K562 (cell line): Measurements from ENCODE around the gene PTPRT. TPM values are rescaled to one million over a fixed set of nuclear protein-coding genes. Genes with fewer than 3 reads are reported as not detected.

Experiments used
- ATAC-seq: fragments of 200-7000 bp; cut with Tn5 transposase; 3 replicates; pipeline ENCODE4 v1.9.1; 2020; ENCODE audit warnings: moderate library complexity
- BruUV-seq: library from RNA; stranded (reverse); fragments of 400-500 nt; replicated peaks from 2 replicates; lab custom pipeline; 2021; lab: Mats Ljungman, UMichigan
- CTCF ChIA-PET: fragments of 300-600 bp; formaldehyde crosslinking; extraction: SDS; loops from one replicate; lab custom pipeline; 2021; ENCODE audit warnings: low intra/inter-chr PET ratio; lab: Yijun Ruan, JAX
- POLR2A ChIA-PET: fragments of 300-600, 350-650 bp; sonication (Branson Sonifier 250); formaldehyde crosslinking; extraction: SDS; loops from one replicate; lab custom pipeline; 2021; ENCODE audit warnings: antibody characterized with exemption, inconsistent platforms; lab: Yijun Ruan, JAX
- DNase-seq, 4 experiments: peaks; one replicate each; pipeline versions ENCODE4 v3.0.0 to v3.0.0-alpha.2; 2011 to 2018; ENCODE audit warnings: low spot score in 3 of 4, mixed read lengths in 3 of 4; ENCODE audit errors: extremely low read depth in 1 of 4
- FAIRE-seq: peaks from 2 replicates; lab custom pipeline; 2011; peaks lifted over from hg19 to GRCh38; lab: Jason Lieb, UNC
- H2AFZ ChIP-seq: 2 replicates; pipeline ENCODE4 v1.6.0; 2011; ENCODE audit warnings: low read depth, low read length, control low read depth, inconsistent platforms
- H3K27ac ChIP-seq: fragments of 200-600 bp; 3 replicates; pipeline ENCODE4 v1.8.0; 2011; ENCODE audit warnings: low read depth, mild to moderate bottlenecking, control low read depth, inconsistent platforms, low read length, moderate library complexity, mixed read lengths; ENCODE audit errors: extremely low read depth
- H3K27me3 ChIP-seq, 2 experiments: fragments of 300-600 bp in 1 of 2; 2 replicates in 1 of 2; 3 replicates in 1 of 2; pipeline versions ENCODE4 v1.6.0 to v1.8.0; 2011; ENCODE audit warnings: inconsistent platforms in 2 of 2, low read length in 2 of 2, mild to moderate bottlenecking in 1 of 2, mixed read lengths in 1 of 2, moderate library complexity in 1 of 2; ENCODE audit not compliant: control insufficient read depth in 2 of 2, insufficient read depth in 2 of 2
- H3K36me3 ChIP-seq: fragments of 300-600 bp; 3 replicates; pipeline ENCODE4 v1.8.0; 2011; ENCODE audit warnings: mild to moderate bottlenecking, low read length, inconsistent platforms; ENCODE audit not compliant: control insufficient read depth, insufficient read depth
- H3K4me1 ChIP-seq, 2 experiments: fragments of 200-600 bp in 1 of 2; replicated peaks in 1 of 2; 2 replicates in 1 of 2; 3 replicates in 1 of 2; pipeline versions ENCODE4 v1.5.1 to v1.8.0; 2011; ENCODE audit warnings: inconsistent platforms in 2 of 2, low read length in 2 of 2, mild to moderate bottlenecking in 1 of 2, mixed read lengths in 1 of 2, moderate library complexity in 1 of 2; ENCODE audit not compliant: control insufficient read depth in 2 of 2, insufficient read depth in 2 of 2
- H3K4me2 ChIP-seq: 2 replicates; pipeline ENCODE4 v1.6.1; 2011; ENCODE audit warnings: low read length, control low read depth, inconsistent platforms, mixed read lengths; ENCODE audit not compliant: insufficient read depth
- H3K4me3 ChIP-seq: fragments of 200-600 bp; sonication (generic), shearing (Covaris generic); 2 replicates; pipeline ENCODE4 v1.5.1; 2016; ENCODE audit warnings: control low read depth, inconsistent platforms
- H3K79me2 ChIP-seq: fragments of 200-600 bp; 3 replicates; pipeline ENCODE4 v1.8.0; 2011; ENCODE audit warnings: low read length, inconsistent platforms; ENCODE audit not compliant: control insufficient read depth, insufficient read depth
- H3K9ac ChIP-seq, 2 experiments: 2 replicates each; pipeline versions ENCODE4 v1.6.0 to v1.6.1; 2011; ENCODE audit warnings: low read depth in 2 of 2, low read length in 2 of 2, control low read depth in 1 of 2, inconsistent platforms in 1 of 2, mild to moderate bottlenecking in 1 of 2, mixed read lengths in 1 of 2; ENCODE audit not compliant: insufficient read depth in 1 of 2
- H3K9me1 ChIP-seq: one replicate; pipeline ENCODE4 v1.6.0; 2011; ENCODE audit warnings: inconsistent platforms, mild to moderate bottlenecking, low read length, moderate library complexity; ENCODE audit not compliant: control insufficient read depth, insufficient read depth
- H3K9me3 ChIP-seq: replicated peaks from 2 replicates; pipeline ENCODE4 v1.5.1; 2011; ENCODE audit warnings: low read depth, low read length, inconsistent platforms; ENCODE audit not compliant: control insufficient read depth, insufficient read depth
- H4K20me1 ChIP-seq: replicated peaks from 2 replicates; pipeline ENCODE4 v1.6.1; 2011; ENCODE audit warnings: low read length, inconsistent platforms, mixed read lengths; ENCODE audit not compliant: control insufficient read depth, insufficient read depth
- ARNT ChIP-seq, 2 experiments: fragments of 450-650 bp; IDR thresholded peaks; 2 replicates each; pipeline ENCODE4 v1.6.1; 2016; ENCODE audit warnings: mild to moderate bottlenecking in 1 of 2
- CBX5 ChIP-seq: IDR thresholded peaks from 2 replicates; pipeline ENCODE4 v1.6.1; 2014; ENCODE audit warnings: low read depth, borderline replicate concordance
- KAT2B ChIP-seq: IDR thresholded peaks from one replicate; pipeline ENCODE4 v1.6.1; 2012; ENCODE audit warnings: low read depth, mild to moderate bottlenecking, control low read depth, inconsistent platforms, low read length, moderate library complexity
- L3MBTL2 ChIP-seq: fragments of 450-650 bp; IDR thresholded peaks from 2 replicates; pipeline ENCODE4 v1.6.1; 2016; ENCODE audit warnings: mild to moderate bottlenecking, moderate library complexity
- MYC ChIP-seq, 2 experiments: fragments of 250-450 bp in 1 of 2; sonication (Bioruptor Pico) in 1 of 2; IDR thresholded peaks; 2 replicates each; pipeline versions ENCODE4 v1.5.1 to v1.6.1; 2012 to 2021; ENCODE audit warnings: low read depth in 2 of 2, borderline replicate concordance in 1 of 2, improper control_type of control experiment in 1 of 2, low read length in 1 of 2, mild to moderate bottlenecking in 1 of 2, moderate library complexity in 1 of 2
- SAP30 ChIP-seq: fragments of 200-600 bp; sonication (generic); IDR thresholded peaks from 2 replicates; pipeline ENCODE4 v1.6.1; 2012; ENCODE audit warnings: borderline replicate concordance, low read depth, mild to moderate bottlenecking, moderate library complexity, low read length, control low read depth, inconsistent platforms; ENCODE audit not compliant: insufficient read depth, poor library complexity, severe bottlenecking
- TFAM ChIP-seq: fragments of 250-450 bp; sonication (Bioruptor Pico); conservative IDR thresholded peaks from 2 replicates; pipeline ENCODE4 v1.5.0; 2021; ENCODE audit warnings: mild to moderate bottlenecking, moderate library complexity
- ZC3H8 ChIP-seq: fragments of 450-650 bp; IDR thresholded peaks from 2 replicates; pipeline ENCODE4 v1.6.1; 2017
- ZFP36 ChIP-seq: fragments of 150-350 bp; IDR thresholded peaks from 2 replicates; pipeline ENCODE4 v1.6.1; 2018; ENCODE audit warnings: low read length, low read depth; ENCODE audit not compliant: partially characterized antibody
- ZNF174 ChIP-seq: fragments of 250-450 bp; sonication (Bioruptor Pico); IDR thresholded peaks from 2 replicates; pipeline ENCODE4 v1.4.0; 2020; ENCODE audit warnings: mild to moderate bottlenecking
- ZNF347 ChIP-seq: fragments of 450-650 bp; formaldehyde crosslinking; IDR thresholded peaks from 2 replicates; pipeline ENCODE4 v1.4.0; 2020; ENCODE audit warnings: low read depth, mild to moderate bottlenecking, moderate library complexity
- ZNF668 ChIP-seq: fragments of 250-450 bp; sonication (Bioruptor Pico); IDR thresholded peaks from 2 replicates; pipeline ENCODE4 v1.8.0; 2022; ENCODE audit warnings: mild to moderate bottlenecking, inconsistent platforms
- ZNF696 ChIP-seq: fragments of 250-450 bp; sonication (Bioruptor Pico); conservative IDR thresholded peaks from 2 replicates; pipeline ENCODE4 v1.4.0; 2020; ENCODE audit warnings: mild to moderate bottlenecking, moderate library complexity
- ZNF707 ChIP-seq: fragments of 250-450 bp; sonication (Bioruptor Pico); conservative IDR thresholded peaks from 2 replicates; pipeline ENCODE4 v1.8.0; 2022; ENCODE audit warnings: inconsistent platforms, mild to moderate bottlenecking, moderate library complexity
- WGBS: fragments of 100-300 bp; shearing (Covaris generic); methylation state at CpG from one replicate; pipeline ENCODE4 v1.1.6; 2016; ENCODE audit warnings: low coverage, mixed read lengths; ENCODE audit not compliant: insufficient coverage; ENCODE audit errors: missing lambda C conversion rate; 5-methylcytosine and 5-hydroxymethylcytosine counted together
- in situ Hi-C: fragments of 300-500 bp; cut with MboI; formaldehyde crosslinking; loops from 4 replicates; pipeline ENCODE4 v1.15.0; 2018; ENCODE audit warnings: inconsistent platforms, mixed read lengths
- intact Hi-C: fragments of 100-400 bp; cut with micrococcal nuclease; formaldehyde crosslinking; loops from 2 replicates; pipeline ENCODE4 v1.14.2; 2022
- polyA plus RNA-seq, 8 experiments: library from polyadenylated mRNA; depleted of rRNA in 4 of 8; stranded (reverse) in 5 of 8; unstranded in 3 of 8; fragments of >200 nt; fragmentation: Nextera tagmentation in 2 of 8; fragmentation: Illumina TruSeq in 1 of 8; extraction: Ambion mirVana in 2 of 8; extraction: Trizol in 1 of 8; gene quantifications; 2 replicates each; pipeline versions ENCODE4 v1.2.1 to v1.2.3, GENCODE V29; 2011 to 2014; ENCODE audit warnings: inconsistent platforms in 1 of 8, missing spikeins in 1 of 8
- total RNA-seq, 7 experiments: library from RNA; depleted of rRNA in 6 of 7; stranded (reverse); fragments of >200 nt in 6 of 7; fragmentation: Illumina TruSeq in 2 of 7; extraction: Trizol in 2 of 7; gene quantifications; 2 replicates each; pipeline versions ENCODE4 v1.2.1 to v1.2.3, GENCODE V29; 2011 to 2021; ENCODE audit warnings: low replicate concordance in 1 of 7
- TF ChIP-seq, protein P1 (sequence below): sonication (generic); formaldehyde crosslinking; IDR thresholded peaks from 2 replicates; pipeline ENCODE4 v1.8.0; 2023; ENCODE audit warnings: missing genetic modification reagents, mild to moderate bottlenecking, borderline replicate concordance
- TF ChIP-seq, protein P2 (sequence below): fragments of 450-650 bp; IDR thresholded peaks from 2 replicates; pipeline ENCODE4 v1.6.1; 2017; ENCODE audit warnings: mild to moderate bottlenecking, moderate library complexity

The PTPRT gene
- total and polyA plus RNA-seq, 9 of the 15 experiments (the other 6 are each of a cell fraction or from before 2014, with no cell fraction given), result not detected

DNA sequence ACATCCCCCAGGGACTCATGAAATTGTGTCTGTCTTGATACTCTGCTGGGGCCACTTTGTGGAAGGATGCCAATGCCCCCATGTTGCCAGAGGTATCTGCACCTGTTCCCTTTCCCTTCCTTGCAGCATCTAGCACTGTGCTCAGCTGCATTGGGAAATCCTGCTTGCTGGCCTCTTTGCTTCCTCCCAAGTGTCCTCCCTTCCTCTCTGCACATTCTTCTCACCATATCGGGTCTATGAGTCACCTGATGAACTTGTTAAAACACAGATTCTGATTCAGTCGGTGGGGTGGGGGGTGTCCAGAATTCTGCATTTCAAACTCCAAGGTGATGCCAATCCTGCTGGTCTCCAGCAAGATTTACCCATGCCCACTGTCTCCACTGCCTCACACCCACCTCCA, 467.8 kb downstream of the PTPRT start:
- no peak overlapping the region for H3K4me2 ChIP-seq
- no peaks in the 10 kb centered on the region for H3K9me1 ChIP-seq
- DNase-seq, result no peak
- ChIA-PET CTCF (no interaction called here), POLR2A (no interaction called here)
- H2AFZ ChIP-seq, result no peak overlapping the region
- no peaks in the 10 kb centered on the region; a peak in 1 of 5 replicates for H3K27me3 ChIP-seq
- no peak overlapping the region for H3K9ac ChIP-seq
- H4K20me1 ChIP-seq, result no peaks in the 10 kb centered on the region
- BruUV-seq, result no TSS peak
- in situ Hi-C loops, result no loop called here
- WGBS, result 0% methylated on average over 2 of the region's 2 CpGs
- H3K36me3 ChIP-seq, result no peaks in the 10 kb centered on the region
- no peak for TF ChIP-seq ZNF668 (CRISPR knock-in tag)
- no peak for TF ChIP-seq ZC3H8
- TF ChIP-seq, protein P1, sequence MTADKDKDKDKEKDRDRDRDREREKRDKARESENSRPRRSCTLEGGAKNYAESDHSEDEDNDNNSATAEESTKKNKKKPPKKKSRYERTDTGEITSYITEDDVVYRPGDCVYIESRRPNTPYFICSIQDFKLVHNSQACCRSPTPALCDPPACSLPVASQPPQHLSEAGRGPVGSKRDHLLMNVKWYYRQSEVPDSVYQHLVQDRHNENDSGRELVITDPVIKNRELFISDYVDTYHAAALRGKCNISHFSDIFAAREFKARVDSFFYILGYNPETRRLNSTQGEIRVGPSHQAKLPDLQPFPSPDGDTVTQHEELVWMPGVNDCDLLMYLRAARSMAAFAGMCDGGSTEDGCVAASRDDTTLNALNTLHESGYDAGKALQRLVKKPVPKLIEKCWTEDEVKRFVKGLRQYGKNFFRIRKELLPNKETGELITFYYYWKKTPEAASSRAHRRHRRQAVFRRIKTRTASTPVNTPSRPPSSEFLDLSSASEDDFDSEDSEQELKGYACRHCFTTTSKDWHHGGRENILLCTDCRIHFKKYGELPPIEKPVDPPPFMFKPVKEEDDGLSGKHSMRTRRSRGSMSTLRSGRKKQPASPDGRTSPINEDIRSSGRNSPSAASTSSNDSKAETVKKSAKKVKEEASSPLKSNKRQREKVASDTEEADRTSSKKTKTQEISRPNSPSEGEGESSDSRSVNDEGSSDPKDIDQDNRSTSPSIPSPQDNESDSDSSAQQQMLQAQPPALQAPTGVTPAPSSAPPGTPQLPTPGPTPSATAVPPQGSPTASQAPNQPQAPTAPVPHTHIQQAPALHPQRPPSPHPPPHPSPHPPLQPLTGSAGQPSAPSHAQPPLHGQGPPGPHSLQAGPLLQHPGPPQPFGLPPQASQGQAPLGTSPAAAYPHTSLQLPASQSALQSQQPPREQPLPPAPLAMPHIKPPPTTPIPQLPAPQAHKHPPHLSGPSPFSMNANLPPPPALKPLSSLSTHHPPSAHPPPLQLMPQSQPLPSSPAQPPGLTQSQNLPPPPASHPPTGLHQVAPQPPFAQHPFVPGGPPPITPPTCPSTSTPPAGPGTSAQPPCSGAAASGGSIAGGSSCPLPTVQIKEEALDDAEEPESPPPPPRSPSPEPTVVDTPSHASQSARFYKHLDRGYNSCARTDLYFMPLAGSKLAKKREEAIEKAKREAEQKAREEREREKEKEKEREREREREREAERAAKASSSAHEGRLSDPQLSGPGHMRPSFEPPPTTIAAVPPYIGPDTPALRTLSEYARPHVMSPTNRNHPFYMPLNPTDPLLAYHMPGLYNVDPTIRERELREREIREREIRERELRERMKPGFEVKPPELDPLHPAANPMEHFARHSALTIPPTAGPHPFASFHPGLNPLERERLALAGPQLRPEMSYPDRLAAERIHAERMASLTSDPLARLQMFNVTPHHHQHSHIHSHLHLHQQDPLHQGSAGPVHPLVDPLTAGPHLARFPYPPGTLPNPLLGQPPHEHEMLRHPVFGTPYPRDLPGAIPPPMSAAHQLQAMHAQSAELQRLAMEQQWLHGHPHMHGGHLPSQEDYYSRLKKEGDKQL (CRISPR knock-in tag), result no peak
- TF ChIP-seq CBX5, result no peak
- TF ChIP-seq ZNF696 (CRISPR knock-in tag), result no peak
- TF ChIP-seq ZNF174, result no peak
- TF ChIP-seq, protein P2, sequence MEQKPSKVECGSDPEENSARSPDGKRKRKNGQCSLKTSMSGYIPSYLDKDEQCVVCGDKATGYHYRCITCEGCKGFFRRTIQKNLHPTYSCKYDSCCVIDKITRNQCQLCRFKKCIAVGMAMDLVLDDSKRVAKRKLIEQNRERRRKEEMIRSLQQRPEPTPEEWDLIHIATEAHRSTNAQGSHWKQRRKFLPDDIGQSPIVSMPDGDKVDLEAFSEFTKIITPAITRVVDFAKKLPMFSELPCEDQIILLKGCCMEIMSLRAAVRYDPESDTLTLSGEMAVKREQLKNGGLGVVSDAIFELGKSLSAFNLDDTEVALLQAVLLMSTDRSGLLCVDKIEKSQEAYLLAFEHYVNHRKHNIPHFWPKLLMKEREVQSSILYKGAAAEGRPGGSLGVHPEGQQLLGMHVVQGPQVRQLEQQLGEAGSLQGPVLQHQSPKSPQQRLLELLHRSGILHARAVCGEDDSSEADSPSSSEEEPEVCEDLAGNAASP, result no peak
- no peak for TF ChIP-seq SAP30
- no peak for TF ChIP-seq L3MBTL2
- TF ChIP-seq KAT2B, result no peak
- TF ChIP-seq MYC (IDR thresholded peaks at IDR 0.05; ENCODE audit: low read depth, low read length), result no peak
- TF ChIP-seq MYC (CRISPR knock-in tag; IDR thresholded peaks at IDR 0.05; ENCODE audit: borderline replicate concordance, low read depth), result no peak
- no peak for TF ChIP-seq ARNT (IDR thresholded peaks at IDR 0.05)
- no peak for TF ChIP-seq ZNF347 (CRISPR knock-in tag)
- no peak for TF ChIP-seq ZFP36
- no peak for TF ChIP-seq TFAM (CRISPR knock-in tag)
- no peak for TF ChIP-seq ZNF707
- TF ChIP-seq, all 486 proteins: peak for 0
- no peak for ATAC-seq
- no peaks in the 10 kb centered on the region for H3K9me3 ChIP-seq
- FAIRE-seq, result no peak
- H3K4me3 ChIP-seq, result no peak overlapping the region
- intact Hi-C loops, result no loop called here
- no peaks in the 10 kb centered on the region for H3K79me2 ChIP-seq
- no peaks in the 10 kb centered on the region for H3K4me1 ChIP-seq
- no peak overlapping the region for H3K27ac ChIP-seq
